Measurements from ENCODE around the gene DNAJC7. TPM values are rescaled to one million over a fixed set of nuclear protein-coding genes. Genes with fewer than 3 reads are reported as not detected.

The DNAJC7 gene
- 10 to 100 TPM; 70.1 to 79.6 (median 76.4) TPM for total RNA-seq

- no peak for TF ChIP-seq CTCF (IDR thresholded peaks at IDR 0.05; ENCODE audit: low read depth)
Measured at GRCh38 chr17:42016941-42017865, at the start of gene DNAJC7. Gene DNAJC7 (minus strand): TSS chr17:42017439. CDS start chr17:42017416, 23 bp downstream.

- TF ChIP-seq CTCF (IDR thresholded peaks at IDR 0.05; ENCODE audit: low read depth), result no peak
Measured at GRCh38 chr17:42065201-42065600, 48.0 kb upstream of the DNAJC7 start.

- TF ChIP-seq CTCF (IDR thresholded peaks at IDR 0.05; ENCODE audit: low read depth), result no peak
Measured at GRCh38 chr17:42062681-42063080, 45.4 kb upstream of the DNAJC7 start.

GRCh38 chr17:42061646-42062487 is 44.6 kb upstream of the DNAJC7 start:
- TF ChIP-seq CTCF (IDR thresholded peaks at IDR 0.05; ENCODE audit: low read depth), result no peak

- no peak for TF ChIP-seq CTCF (IDR thresholded peaks at IDR 0.05; ENCODE audit: low read depth)
Measured at GRCh38 chr17:42060231-42060630, 43.0 kb upstream of the DNAJC7 start.

GRCh38 chr17:42059815-42060214 is 42.6 kb upstream of the DNAJC7 start:
- TF ChIP-seq CTCF (IDR thresholded peaks at IDR 0.05; ENCODE audit: low read depth), result no peak

- TF ChIP-seq CTCF (IDR thresholded peaks at IDR 0.05; ENCODE audit: low read depth), result no peak
Measured at GRCh38 chr17:42058063-42058462, 40.8 kb upstream of the DNAJC7 start.

All from subcutaneous adipose tissue (tissue), 4 donors.